Left lung (tissue), 10 donors: Measurements from ENCODE around the gene OR13J1. TPM values are rescaled to one million over a fixed set of nuclear protein-coding genes. Genes with fewer than 3 reads are reported as not detected.

ENCODE experiments used
- ATAC-seq: fragments of 200-7000 bp; cut with Tn5 transposase; one replicate; pipeline ENCODE4 v1.9.1; 2020; ENCODE audit warnings: moderate library complexity
- DNase-seq, 4 donors: peaks; one replicate each; pipeline ENCODE4 v3.0.0-alpha.2; 2013 to 2020
- H3K27ac ChIP-seq, 2 donors: fragments of 200-600 bp; sonication (generic) in 1 of 2; one replicate each; pipeline versions ENCODE4 v1.5.0 to v1.8.0; 2020 to 2021
- H3K27me3 ChIP-seq, 2 donors: fragments of 200-600 bp; sonication (generic) in 1 of 2; one replicate each; pipeline versions ENCODE4 v1.5.0 to v1.8.0; 2020 to 2021
- H3K36me3 ChIP-seq, 2 donors: fragments of 200-600 bp; sonication (generic) in 1 of 2; one replicate each; pipeline versions ENCODE4 v1.5.0 to v1.8.0; 2020 to 2021
- H3K4me1 ChIP-seq, 2 donors: fragments of 200-600 bp; one replicate each; pipeline ENCODE4 v1.8.0; 2021
- H3K4me3 ChIP-seq, 2 donors: fragments of 200-600 bp; sonication (generic) in 1 of 2; one replicate each; pipeline versions ENCODE4 v1.5.0 to v1.8.0; 2020 to 2021; ENCODE audit warnings: mild to moderate bottlenecking in 1 of 2
- H3K9me3 ChIP-seq, 2 donors: fragments of 200-600 bp; sonication (generic) in 1 of 2; one replicate each; pipeline versions ENCODE4 v1.5.0 to v1.8.0; 2020 to 2021
- CTCF ChIP-seq, 2 donors: fragments of 200-600 bp; sonication (generic) in 1 of 2; IDR thresholded peaks; one replicate each; pipeline versions ENCODE4 v1.5.0 to v1.8.0; 2021; ENCODE audit warnings: antibody characterized with exemption in 2 of 2
- intact Hi-C, 2 donors: fragments of 100-400 bp; cut with DNase I; formaldehyde crosslinking; loops; one replicate each; pipeline versions ENCODE4 v1.11.2 to v1.14.2; 2022
- polyA plus RNA-seq, 6 donors: library from polyadenylated mRNA; unstranded; fragments of 120-200 nt; gene quantifications; one replicate each; pipeline ENCODE4 v1.2.1, GENCODE V29; 2013; ENCODE audit not compliant: insufficient read length in 6 of 6
- total RNA-seq, 2 donors: library from RNA; stranded (reverse); fragmentation: NEBNext Ultra II Directional; extraction: Animal tissue kit (Norgen Biotek cat#: 25700); gene quantifications; one replicate each; pipeline ENCODE4 v1.2.1, GENCODE V29; 2021
- donor health status: DM: no; HTN: yes; CAD: no.
- donor health status: DM: no; HTN: no; CAD: no.

Gene OR13J1
- total and polyA plus RNA-seq, 8 donors, result 0.10 TPM; not detected in 7

GRCh38 chr9:35839926-35840325 is 30.3 kb downstream of the OR13J1 start:
- no peak for ATAC-seq
- no peaks in the 10 kb centered on the region for H3K36me3 ChIP-seq
- peaks cover 14 to 35% of the 10 kb centered on the region in 2 donors for H3K4me1 ChIP-seq
- H3K9me3 ChIP-seq, result no peaks in the 10 kb centered on the region
- no peak overlapping the region for H3K27ac ChIP-seq
- no peak for DNase-seq
- no peak for TF ChIP-seq CTCF (IDR thresholded peaks at IDR 0.05)
- H3K27me3 ChIP-seq, result peaks cover 0 to 41% of the 10 kb centered on the region in 2 donors
- no peak overlapping the region for H3K4me3 ChIP-seq
- intact Hi-C loops, result no loop called here

GRCh38 chr9:35836595-35836994 is 33.6 kb downstream of the OR13J1 start:
- DNase-seq, result no peak
- intact Hi-C loops, result no loop called here
- Histone ChIP-seq H3K9me3 (no peaks in the 10 kb centered on the region), H3K36me3 (no peaks in the 10 kb centered on the region), H3K27me3 (peaks cover 0 to 31% of the 10 kb centered on the region in 2 donors), H3K4me1 (peaks cover 0 to 23% of the 10 kb centered on the region in 2 donors), H3K4me3 (no peak overlapping the region), H3K27ac (no peak overlapping the region)
- no peak for ATAC-seq
- no peak for TF ChIP-seq CTCF (IDR thresholded peaks at IDR 0.05)

- no peak for DNase-seq
- no peak overlapping the region for H3K27ac ChIP-seq
- H3K36me3 ChIP-seq, result no peaks in the 10 kb centered on the region
- intact Hi-C loops, result no loop called here
- H3K4me1 ChIP-seq, result peaks cover 0 to 23% of the 10 kb centered on the region in 2 donors
- H3K27me3 ChIP-seq, result peaks cover 0 to 23% of the 10 kb centered on the region in 2 donors
- H3K9me3 ChIP-seq, result no peaks in the 10 kb centered on the region
- no peak overlapping the region for H3K4me3 ChIP-seq
- ATAC-seq, result no peak
- TF ChIP-seq CTCF (IDR thresholded peaks at IDR 0.05), result no peak
Observed at GRCh38 chr9:35835766-35836165, 34.4 kb downstream of the OR13J1 start.

GRCh38 chr9:35835216-35835632 is 35.0 kb downstream of the OR13J1 start:
- Histone ChIP-seq H3K27ac (no peak overlapping the region), H3K4me1 (peaks cover 1 to 23% of the 10 kb centered on the region in 2 donors), H3K4me3 (no peak overlapping the region), H3K27me3 (peaks cover 0 to 17% of the 10 kb centered on the region in 2 donors), H3K36me3 (no peaks in the 10 kb centered on the region), H3K9me3 (no peaks in the 10 kb centered on the region)
- no peak for DNase-seq
- intact Hi-C loops, result no loop called here
- no peak for TF ChIP-seq CTCF (IDR thresholded peaks at IDR 0.05)
- ATAC-seq, result peak; percentile 19

- H3K27me3 ChIP-seq, result peaks cover 0 to 11% of the 10 kb centered on the region in 2 donors
- ATAC-seq (no peak), DNase-seq (no peak)
- H3K36me3 ChIP-seq, result no peaks in the 10 kb centered on the region
- H3K27ac ChIP-seq, result no peak overlapping the region
- intact Hi-C loops, result no loop called here
- no peak overlapping the region for H3K4me3 ChIP-seq
- peaks cover 6 to 29% of the 10 kb centered on the region in 2 donors for H3K4me1 ChIP-seq
- TF ChIP-seq CTCF (IDR thresholded peaks at IDR 0.05), result no peak
- H3K9me3 ChIP-seq, result no peaks in the 10 kb centered on the region
Observed at GRCh38 chr9:35834260-35835215, 35.7 kb downstream of the OR13J1 start.
